ENCODE results near the gene LRBA.

DNA sequence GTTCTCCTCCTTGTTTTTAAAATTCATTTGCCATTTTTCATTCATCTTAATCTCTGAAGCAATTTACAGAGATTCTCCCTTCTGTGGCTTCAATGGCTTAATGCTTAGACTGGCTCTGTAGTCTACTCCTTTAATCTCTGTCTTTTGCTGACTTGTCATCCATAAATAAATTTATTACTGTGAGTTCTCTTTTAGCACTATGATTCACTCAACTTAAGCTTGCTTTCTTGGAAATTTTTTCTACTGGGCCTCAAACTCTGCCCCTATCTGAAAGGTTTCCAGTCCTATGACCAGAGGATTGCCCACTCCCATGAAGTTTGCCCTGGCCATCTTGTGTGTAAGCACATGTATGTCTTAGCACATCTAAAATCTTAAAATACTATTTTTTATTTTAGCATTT, 685.7 kb downstream of the LRBA start:
- TF ChIP-seq, protein P1, sequence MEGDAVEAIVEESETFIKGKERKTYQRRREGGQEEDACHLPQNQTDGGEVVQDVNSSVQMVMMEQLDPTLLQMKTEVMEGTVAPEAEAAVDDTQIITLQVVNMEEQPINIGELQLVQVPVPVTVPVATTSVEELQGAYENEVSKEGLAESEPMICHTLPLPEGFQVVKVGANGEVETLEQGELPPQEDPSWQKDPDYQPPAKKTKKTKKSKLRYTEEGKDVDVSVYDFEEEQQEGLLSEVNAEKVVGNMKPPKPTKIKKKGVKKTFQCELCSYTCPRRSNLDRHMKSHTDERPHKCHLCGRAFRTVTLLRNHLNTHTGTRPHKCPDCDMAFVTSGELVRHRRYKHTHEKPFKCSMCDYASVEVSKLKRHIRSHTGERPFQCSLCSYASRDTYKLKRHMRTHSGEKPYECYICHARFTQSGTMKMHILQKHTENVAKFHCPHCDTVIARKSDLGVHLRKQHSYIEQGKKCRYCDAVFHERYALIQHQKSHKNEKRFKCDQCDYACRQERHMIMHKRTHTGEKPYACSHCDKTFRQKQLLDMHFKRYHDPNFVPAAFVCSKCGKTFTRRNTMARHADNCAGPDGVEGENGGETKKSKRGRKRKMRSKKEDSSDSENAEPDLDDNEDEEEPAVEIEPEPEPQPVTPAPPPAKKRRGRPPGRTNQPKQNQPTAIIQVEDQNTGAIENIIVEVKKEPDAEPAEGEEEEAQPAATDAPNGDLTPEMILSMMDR (IDR thresholded peaks at IDR 0.05): no peak
- no peak for TF ChIP-seq POLR2A (IDR thresholded peaks at IDR 0.05)

Data from body of pancreas (tissue), 4 donors.